ENCODE results near the gene PGF.

The PGF gene

DNA sequence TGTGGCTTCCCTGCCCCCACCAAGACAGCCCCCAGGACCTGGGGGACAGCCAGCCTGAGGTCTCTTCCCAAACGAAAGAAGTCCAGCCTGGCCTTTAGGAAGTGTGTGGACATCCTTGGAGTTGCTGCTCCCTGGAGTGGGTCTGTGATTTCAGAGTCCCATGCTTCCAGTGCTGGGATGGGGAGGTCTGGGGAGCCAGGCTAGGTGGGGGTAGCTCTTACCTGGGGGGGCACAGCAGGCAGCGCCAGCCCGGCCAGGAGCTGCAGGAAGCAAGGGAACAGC, 509 bp downstream of the PGF start:
- no peak for DNase-seq

- DNase-seq, result no peak
These were observed 1.0 kb downstream of the PGF start for GRCh38 chr14:74954232-74954946.

DNA sequence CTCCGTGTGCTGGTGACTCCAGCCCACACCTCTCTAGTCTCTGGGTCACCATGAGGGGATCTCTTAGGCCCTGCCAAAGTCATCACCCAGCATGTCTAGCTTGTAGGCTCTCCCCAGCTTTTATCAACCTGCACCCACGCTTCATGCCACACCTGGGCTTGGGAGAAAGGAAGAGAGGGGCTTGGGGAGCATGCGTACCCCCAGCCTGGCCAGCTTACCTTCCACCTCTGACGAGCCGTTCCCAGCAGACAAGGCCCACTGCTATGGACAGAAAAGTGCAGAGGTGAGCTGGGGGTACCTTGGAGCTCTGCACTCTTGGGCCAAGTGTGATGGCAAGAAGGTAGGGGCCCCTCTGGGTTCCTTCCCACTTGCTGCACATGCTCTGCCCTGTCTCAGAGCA, 1.7 kb downstream of the PGF start:
- DNase-seq, result no peak

GRCh38 chr14:74952697-74953484, 2.5 kb downstream of the PGF start:
- no peak for DNase-seq

DNA sequence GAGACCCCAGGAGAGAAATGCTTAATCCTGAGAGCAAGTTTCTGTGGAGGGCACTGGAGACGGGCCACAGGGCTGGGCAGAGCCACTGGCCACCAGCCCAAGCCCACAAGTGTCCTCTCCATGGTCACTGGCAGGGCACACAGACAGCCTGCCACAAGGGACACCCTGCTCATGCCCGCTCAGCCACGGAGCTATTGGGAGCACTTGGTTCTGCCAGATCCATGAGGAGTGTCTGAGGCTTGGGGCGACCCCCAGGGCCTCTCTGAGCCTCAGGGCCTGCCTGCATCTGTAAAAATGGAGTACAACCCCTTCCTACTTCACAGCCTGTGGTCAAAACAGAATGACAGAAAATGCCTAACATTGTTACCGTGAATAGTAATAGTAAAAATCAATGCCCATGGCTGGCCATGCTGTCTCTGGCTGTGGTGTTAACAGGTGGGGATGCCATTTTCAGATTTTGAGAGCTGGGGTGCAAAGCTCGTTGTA, 3.2 kb downstream of the PGF start:
- no peak for DNase-seq

- DNase-seq, result no peak
These were observed 3.8 kb downstream of the PGF start for GRCh38 chr14:74951443-74952179.

DNA sequence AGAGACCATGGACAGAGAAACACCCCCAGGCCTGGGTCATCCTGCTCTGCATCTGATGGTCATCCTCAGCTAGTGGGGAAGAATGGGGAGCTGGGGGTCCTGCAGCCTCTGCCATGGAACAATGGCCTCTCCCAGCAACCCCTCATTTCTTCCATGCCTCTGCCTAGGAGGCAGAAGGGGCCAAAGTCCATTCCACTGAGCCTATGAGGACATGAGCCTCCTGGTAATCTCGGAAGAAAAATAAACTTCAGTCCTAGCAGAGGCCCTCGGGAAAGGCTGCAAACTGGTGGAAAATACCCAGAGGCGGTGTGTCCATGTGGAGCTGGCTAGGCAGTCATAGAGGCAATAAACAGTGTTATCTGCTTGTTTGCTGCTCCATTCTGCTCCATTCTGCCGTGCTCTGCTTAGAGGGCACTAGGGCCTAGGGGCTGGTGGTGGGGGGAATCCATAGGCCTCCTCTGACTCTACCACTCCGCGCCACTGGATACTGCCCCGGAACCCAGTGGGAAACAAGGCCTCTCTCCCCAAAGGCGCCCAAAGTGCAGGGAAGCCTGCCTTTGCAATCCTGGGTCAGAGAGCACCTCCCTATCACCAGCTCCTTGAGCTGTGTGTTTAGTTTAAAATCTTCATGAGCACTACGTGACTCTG, 4.5 kb downstream of the PGF start:
- DNase-seq, result no peak

- DNase-seq, result no peak
These were observed 5.4 kb downstream of the PGF start for GRCh38 chr14:74949859-74950573.

DNA sequence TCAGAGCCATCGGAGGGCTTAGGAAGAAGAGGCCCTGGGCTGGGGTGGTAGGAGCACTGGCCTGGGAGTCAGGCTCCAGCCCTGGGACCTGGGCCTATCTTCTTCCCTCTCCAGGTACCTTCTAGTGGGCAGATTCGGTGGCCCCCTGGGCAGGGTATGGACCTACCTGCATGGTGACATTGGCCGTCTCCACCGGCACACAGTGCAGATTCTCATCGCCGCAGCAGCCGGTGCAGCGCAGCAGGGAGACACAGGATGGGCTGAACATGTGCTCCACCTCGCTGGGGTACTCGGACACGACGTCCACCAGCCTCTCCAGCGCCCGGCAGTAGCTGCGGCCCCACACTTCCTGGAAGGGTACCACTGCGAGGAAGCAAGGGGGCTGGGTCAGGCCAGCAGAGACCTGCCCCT, 6.2 kb downstream of the PGF start:
- DNase-seq, result no peak

GRCh38 chr14:74948228-74949175, 6.9 kb downstream of the PGF start:
- DNase-seq, result no peak

- DNase-seq, result no peak
These were observed 7.8 kb downstream of the PGF start for GRCh38 chr14:74947353-74948227.

DNA sequence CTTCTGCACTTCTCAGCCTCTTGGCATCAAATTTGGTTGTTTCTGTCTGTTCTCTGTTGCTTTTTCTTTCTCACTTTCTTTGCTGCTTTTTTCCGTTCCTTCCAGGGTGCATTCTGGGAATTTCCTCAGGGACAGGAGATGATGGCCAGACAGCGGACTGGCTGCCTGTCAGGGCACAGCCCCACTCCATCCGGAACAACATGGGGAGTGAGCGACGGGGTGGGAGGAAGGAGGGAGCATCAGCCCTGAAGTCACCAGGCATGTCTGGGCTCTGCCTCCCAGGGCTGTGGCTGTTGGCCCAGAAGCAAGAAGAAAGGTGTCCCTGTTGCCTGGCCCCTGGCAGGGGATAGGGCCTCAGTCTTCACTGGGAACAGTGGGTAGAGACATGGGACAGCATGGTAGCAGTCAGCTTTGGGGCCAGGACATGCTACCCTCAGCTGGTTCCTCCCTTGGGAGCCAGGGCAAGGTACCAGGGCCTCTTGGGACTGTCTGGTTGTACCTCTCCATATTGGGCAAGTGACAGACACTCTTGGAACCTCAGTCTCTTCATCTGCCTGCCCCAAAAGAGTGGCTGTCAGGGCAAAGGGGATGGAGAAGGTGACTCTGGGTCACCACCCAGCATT, 8.6 kb downstream of the PGF start:
- no peak for DNase-seq

GRCh38 chr14:74945852-74946658, 9.3 kb downstream of the PGF start:
- peak; percentile 51 to 66 (median 56) for DNase-seq

- no peak for DNase-seq
These were observed 10.0 kb downstream of the PGF start for GRCh38 chr14:74945261-74945851.

GRCh38 chr14:74942608-74943007, 12.8 kb downstream of the PGF start:
- DNase-seq, result no peak

GRCh38 chr14:74942181-74942580, 13.2 kb downstream of the PGF start:
- DNase-seq, result no peak

GRCh38 chr14:74941676-74942097, 13.7 kb downstream of the PGF start:
- peak in 2 of 4 experiments; percentile 12 to 28 for DNase-seq

DNA sequence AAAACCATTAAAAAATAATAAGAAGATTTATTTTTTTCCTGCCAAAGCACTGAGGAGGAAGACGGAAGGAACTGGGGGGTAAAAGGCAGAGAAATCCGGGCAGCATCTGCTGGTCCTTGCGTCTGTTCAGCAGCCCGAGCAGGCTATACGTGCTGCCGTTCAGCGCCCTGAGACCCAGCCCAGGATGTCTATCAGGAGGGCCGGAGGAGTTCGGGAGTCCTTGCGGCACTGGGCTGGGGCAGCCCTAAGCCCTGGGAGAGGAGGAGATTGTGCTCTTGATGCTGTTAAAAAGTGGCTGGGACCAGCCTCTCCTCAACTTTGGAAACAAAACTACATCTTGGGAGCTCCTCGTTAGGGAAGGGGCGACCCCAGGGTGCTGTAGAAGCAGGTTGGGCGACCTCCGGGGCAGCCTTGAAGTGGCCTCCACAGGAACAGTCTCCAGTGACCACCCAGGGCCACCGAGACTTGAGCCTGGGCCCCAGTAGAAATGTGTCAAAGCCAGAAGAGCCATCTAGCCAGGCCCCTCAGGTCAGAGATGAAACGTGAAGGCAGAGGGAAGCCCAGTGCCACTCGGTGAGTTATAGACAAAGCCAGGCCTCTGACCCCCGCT, 14.3 kb downstream of the PGF start:
- no peak for DNase-seq
